CD14-positive monocyte (primary cell): ENCODE results near the gene SLC9C1. TPM values are rescaled to one million over a fixed set of nuclear protein-coding genes. Genes with fewer than 3 reads are reported as not detected.
A peak's percentile ranks its signal among the peaks of the same experiment; 100 is the strongest.

Experiments used
- DNase-seq, 3 donors: peaks; one replicate each; pipeline ENCODE4 v3.0.0-alpha.2; 2011 to 2022
- H2AFZ ChIP-seq: 2 replicates; pipeline ENCODE4 v1.6.0; 2012; ENCODE audit warnings: mild to moderate bottlenecking, low read depth, low read length, inconsistent platforms; ENCODE audit not compliant: insufficient read depth, poor library complexity, severe bottlenecking
- H3K27ac ChIP-seq, 2 donors: 1 replicate in 1 of 2; 2 replicates in 1 of 2; pipeline ENCODE4 v1.5.1; 2012 to 2013; ENCODE audit warnings: low read length in 2 of 2, control low read depth in 1 of 2, inconsistent platforms in 1 of 2, low read depth in 1 of 2, mild to moderate bottlenecking in 1 of 2
- H3K27me3 ChIP-seq, 2 donors: one replicate each; pipeline versions ENCODE4 v1.6.0 to v1.6.1; 2011 to 2013; ENCODE audit warnings: low read length in 2 of 2; ENCODE audit not compliant: control insufficient read depth in 2 of 2, insufficient read depth in 2 of 2
- H3K36me3 ChIP-seq, 2 donors: replicated peaks in 1 of 2; 1 replicate in 1 of 2; 2 replicates in 1 of 2; pipeline versions ENCODE4 v1.5.1 to v1.6.1; 2012 to 2013; ENCODE audit warnings: low read length in 2 of 2, control low read depth in 1 of 2, inconsistent platforms in 1 of 2, mild to moderate bottlenecking in 1 of 2; ENCODE audit not compliant: insufficient read depth in 2 of 2, control insufficient read depth in 1 of 2
- H3K4me1 ChIP-seq, 2 donors: 1 replicate in 1 of 2; 2 replicates in 1 of 2; pipeline versions ENCODE4 v1.5.1 to v1.6.1; 2012 to 2013; ENCODE audit warnings: low read length in 2 of 2, control low read depth in 1 of 2, inconsistent platforms in 1 of 2, mild to moderate bottlenecking in 1 of 2, moderate library complexity in 1 of 2; ENCODE audit not compliant: insufficient read depth in 2 of 2, control insufficient read depth in 1 of 2
- H3K4me2 ChIP-seq: replicated peaks from 2 replicates; pipeline ENCODE3; 2012; ENCODE audit warnings: low read length, moderate library complexity, mild to moderate bottlenecking; ENCODE audit not compliant: poor library complexity, severe bottlenecking; ENCODE audit errors: extremely low read depth
- H3K4me3 ChIP-seq, 3 experiments: fragments of 200-600 bp in 1 of 3; sonication (generic) in 1 of 3; replicated peaks in 1 of 3; 1 replicate in 2 of 3; 2 replicates in 1 of 3; pipeline ENCODE4 v1.5.1; 2011 to 2013; ENCODE audit warnings: low read length in 3 of 3, mild to moderate bottlenecking in 3 of 3, control low read depth in 2 of 3, low read depth in 2 of 3, inconsistent platforms in 1 of 3, moderate library complexity in 1 of 3
- H3K79me2 ChIP-seq: 2 replicates; pipeline ENCODE4 v1.6.0; 2012; ENCODE audit warnings: mild to moderate bottlenecking, control low read depth, inconsistent platforms, low read length, moderate library complexity; ENCODE audit not compliant: insufficient read depth
- H3K9ac ChIP-seq: 2 replicates; pipeline ENCODE4 v1.6.0; 2017; ENCODE audit warnings: low read length, mild to moderate bottlenecking; ENCODE audit not compliant: insufficient read depth, poor library complexity, severe bottlenecking
- H3K9me3 ChIP-seq, 2 donors: replicated peaks in 1 of 2; 1 replicate in 1 of 2; 2 replicates in 1 of 2; pipeline versions ENCODE4 v1.5.1 to v1.6.1; 2012 to 2013; ENCODE audit warnings: low read length in 2 of 2, control low read depth in 1 of 2; ENCODE audit not compliant: control insufficient read depth in 1 of 2, insufficient read depth in 1 of 2
- H4K20me1 ChIP-seq: 2 replicates; pipeline ENCODE4 v1.6.0; 2012; ENCODE audit warnings: mild to moderate bottlenecking, low read length, control low read depth, moderate library complexity; ENCODE audit not compliant: insufficient read depth
- H3K27ac Mint-ChIP-seq, 7 donors: one replicate each; pipeline ENCODE4 v1.8.0; 2020; ENCODE audit warnings: mild to moderate bottlenecking in 7 of 7, mixed read lengths in 7 of 7, moderate library complexity in 6 of 7, inconsistent platforms in 2 of 7
- H3K27me3 Mint-ChIP-seq, 3 donors: one replicate each; pipeline ENCODE4 v1.8.0; 2021 to 2022; ENCODE audit warnings: low read depth in 3 of 3, mild to moderate bottlenecking in 3 of 3, mixed read lengths in 3 of 3, moderate library complexity in 3 of 3, inconsistent platforms in 1 of 3
- H3K36me3 Mint-ChIP-seq, 2 donors: one replicate each; pipeline ENCODE4 v1.8.0; 2020; ENCODE audit warnings: mixed read lengths in 2 of 2, inconsistent platforms in 1 of 2, mild to moderate bottlenecking in 1 of 2
- H3K4me1 Mint-ChIP-seq: one replicate; pipeline ENCODE4 v1.8.0; 2020; ENCODE audit warnings: mild to moderate bottlenecking, mixed read lengths
- H3K4me3 Mint-ChIP-seq, 2 donors: one replicate each; pipeline ENCODE4 v1.8.0; 2020; ENCODE audit warnings: mild to moderate bottlenecking in 2 of 2, mixed read lengths in 2 of 2, moderate library complexity in 1 of 2
- H3K9me3 Mint-ChIP-seq, 7 donors: one replicate each; pipeline ENCODE4 v1.8.0; 2020 to 2022; ENCODE audit warnings: mixed read lengths in 7 of 7, mild to moderate bottlenecking in 6 of 7, moderate library complexity in 6 of 7, inconsistent platforms in 2 of 7
- WGBS: methylation state at CpG from one replicate; pipeline ENCODE4 v1.1.5; 2013; ENCODE audit warnings: missing lambda C conversion rate; ENCODE audit not compliant: insufficient coverage; 5-methylcytosine and 5-hydroxymethylcytosine counted together
- intact Hi-C, 2 donors: fragments of 100-400 bp; cut with micrococcal nuclease; formaldehyde crosslinking; loops; one replicate each; pipeline versions ENCODE4 v1.15.0 to v1.15.1; 2023
- polyA plus RNA-seq, 3 donors: library from polyadenylated mRNA; depleted of rRNA in 1 of 3; unstranded in 2 of 3; stranded (reverse) in 1 of 3; fragments of 300-500 nt in 2 of 3; fragments of >200 nt in 1 of 3; fragmentation: Illumina TruSeq in 2 of 3; gene quantifications; 1 replicate in 2 of 3; 2 replicates in 1 of 3; pipeline ENCODE4 v1.2.3, GENCODE V29; 2012 to 2021
- TF ChIP-seq, protein P1 (sequence below): fragments of 200-600 bp; IDR thresholded peaks from one replicate; pipeline ENCODE4 v1.8.0; 2022; ENCODE audit warnings: antibody characterized with exemption, mild to moderate bottlenecking

SLC9C1 gene
- polyA plus RNA-seq, 3 donors = not detected

DNA sequence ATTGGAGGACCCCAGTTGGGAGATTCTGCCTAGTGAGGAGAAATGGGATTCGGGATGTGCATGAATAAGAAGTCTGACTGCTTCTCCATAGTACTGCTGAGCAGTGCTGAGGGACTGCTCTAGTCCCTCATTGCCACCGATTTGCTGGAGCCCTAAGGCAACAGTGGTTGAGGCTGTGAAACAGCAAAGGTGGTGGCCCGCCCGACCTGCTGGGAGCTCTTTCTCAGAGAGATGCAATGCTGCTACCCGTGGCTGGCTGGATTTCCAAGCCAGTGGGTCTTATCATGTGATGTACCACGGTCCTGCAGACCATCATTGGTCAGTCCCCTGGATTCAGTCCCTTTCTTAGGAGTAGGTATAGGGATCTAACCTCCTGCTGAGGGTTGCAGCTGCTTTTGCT, 118.4 kb downstream of the SLC9C1 start:
- no peaks in the 10 kb centered on the region for H3K27me3 ChIP-seq
- H4K20me1 ChIP-seq = no peaks in the 10 kb centered on the region
- DNase-seq = no peak
- H3K4me1 Mint-ChIP-seq = no peaks in the 10 kb centered on the region
- no peak overlapping the region for H3K9ac ChIP-seq
- no peaks in the 10 kb centered on the region for H3K4me1 ChIP-seq
- peaks cover 0 to 7% of the 10 kb centered on the region in 2 donors for H3K9me3 ChIP-seq
- intact Hi-C loops = no loop called here
- H3K79me2 ChIP-seq = no peaks in the 10 kb centered on the region
- no peaks in the 10 kb centered on the region for H3K36me3 ChIP-seq
- 90% methylated on average over 5 of the region's 6 CpGs for WGBS
- H3K36me3 Mint-ChIP-seq = no peaks in the 10 kb centered on the region
- H3K27me3 Mint-ChIP-seq = no peaks in the 10 kb centered on the region
- H3K27ac ChIP-seq = no peak overlapping the region
- no peak overlapping the region for H2AFZ ChIP-seq
- TF ChIP-seq, protein P1, sequence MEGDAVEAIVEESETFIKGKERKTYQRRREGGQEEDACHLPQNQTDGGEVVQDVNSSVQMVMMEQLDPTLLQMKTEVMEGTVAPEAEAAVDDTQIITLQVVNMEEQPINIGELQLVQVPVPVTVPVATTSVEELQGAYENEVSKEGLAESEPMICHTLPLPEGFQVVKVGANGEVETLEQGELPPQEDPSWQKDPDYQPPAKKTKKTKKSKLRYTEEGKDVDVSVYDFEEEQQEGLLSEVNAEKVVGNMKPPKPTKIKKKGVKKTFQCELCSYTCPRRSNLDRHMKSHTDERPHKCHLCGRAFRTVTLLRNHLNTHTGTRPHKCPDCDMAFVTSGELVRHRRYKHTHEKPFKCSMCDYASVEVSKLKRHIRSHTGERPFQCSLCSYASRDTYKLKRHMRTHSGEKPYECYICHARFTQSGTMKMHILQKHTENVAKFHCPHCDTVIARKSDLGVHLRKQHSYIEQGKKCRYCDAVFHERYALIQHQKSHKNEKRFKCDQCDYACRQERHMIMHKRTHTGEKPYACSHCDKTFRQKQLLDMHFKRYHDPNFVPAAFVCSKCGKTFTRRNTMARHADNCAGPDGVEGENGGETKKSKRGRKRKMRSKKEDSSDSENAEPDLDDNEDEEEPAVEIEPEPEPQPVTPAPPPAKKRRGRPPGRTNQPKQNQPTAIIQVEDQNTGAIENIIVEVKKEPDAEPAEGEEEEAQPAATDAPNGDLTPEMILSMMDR = no peak
- H3K4me3 ChIP-seq = no peak overlapping the region
- H3K4me3 Mint-ChIP-seq = no peak overlapping the region
- H3K27ac Mint-ChIP-seq = no peak overlapping the region
- H3K4me2 ChIP-seq = no peak overlapping the region
- peaks cover 0 to 16% (median 2%) of the 10 kb centered on the region in 7 donors for H3K9me3 Mint-ChIP-seq

DNA sequence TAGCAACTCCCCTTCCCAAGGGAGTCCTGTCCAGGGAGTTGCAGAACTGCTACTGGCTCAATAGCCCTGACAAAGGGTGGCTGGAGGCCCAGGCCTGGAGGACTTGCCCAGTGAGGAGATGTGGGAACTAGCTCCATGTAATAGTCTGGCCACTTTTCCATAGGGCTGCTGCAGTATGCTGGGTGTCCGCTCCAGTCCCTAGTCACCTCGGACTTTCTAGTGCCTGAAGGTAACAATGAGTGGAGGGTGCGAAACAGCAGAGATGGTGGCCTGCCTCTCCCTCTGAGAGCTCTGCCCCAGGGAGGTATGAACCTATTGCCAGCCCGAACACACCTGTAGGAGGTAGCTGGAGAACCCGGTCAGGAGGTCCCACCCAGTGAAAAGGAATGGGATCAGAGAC, 119.0 kb downstream of the SLC9C1 start:
- WGBS = 98% methylated on average over 5 of the region's 5 CpGs
- H3K36me3 ChIP-seq = no peaks in the 10 kb centered on the region
- peaks cover 0 to 7% of the 10 kb centered on the region in 2 donors for H3K9me3 ChIP-seq
- no peak for DNase-seq
- no peaks in the 10 kb centered on the region for H4K20me1 ChIP-seq
- no peak overlapping the region for H3K27ac ChIP-seq
- H3K4me2 ChIP-seq = no peak overlapping the region
- intact Hi-C loops = no loop called here
- no peaks in the 10 kb centered on the region for H3K27me3 Mint-ChIP-seq
- H3K27me3 ChIP-seq = no peaks in the 10 kb centered on the region
- H2AFZ ChIP-seq = no peak overlapping the region
- no peak overlapping the region for H3K9ac ChIP-seq
- H3K79me2 ChIP-seq = no peaks in the 10 kb centered on the region
- H3K27ac Mint-ChIP-seq = peak overlapping the region in 1 of 7 donors; percentile 31
- TF ChIP-seq, protein P1 = no peak
- H3K36me3 Mint-ChIP-seq = no peaks in the 10 kb centered on the region
- H3K4me1 Mint-ChIP-seq = no peaks in the 10 kb centered on the region
- H3K4me1 ChIP-seq = no peaks in the 10 kb centered on the region
- H3K4me3 ChIP-seq = no peak overlapping the region
- peaks cover 0 to 14% (median 2%) of the 10 kb centered on the region in 7 donors for H3K9me3 Mint-ChIP-seq
- H3K4me3 Mint-ChIP-seq = no peak overlapping the region
